NB4 (cell line): ENCODE data around the gene OR4K15.
"Not testable (repeated sequence)": the region's sequence is repeated elsewhere in the genome, so short reads cannot be mapped to it uniquely, and the experiment has no call there.

Source experiments
- DNase-seq: peaks from one replicate; pipeline ENCODE4 v3.0.0; 2010; ENCODE audit warnings: low read depth
- H3K4me3 ChIP-seq: one replicate; pipeline ENCODE4 v1.5.1; 2011; ENCODE audit warnings: mild to moderate bottlenecking, low read depth, low read length, moderate library complexity
- CTCF ChIP-seq: IDR thresholded peaks from one replicate; pipeline ENCODE4 v1.5.1; 2012; ENCODE audit warnings: low read depth, low read length
- MAX ChIP-seq: IDR thresholded peaks from 2 replicates; pipeline ENCODE4 v1.6.1; 2011; ENCODE audit warnings: low read depth, low read length
- MYC ChIP-seq: IDR thresholded peaks from 2 replicates; pipeline ENCODE4 v1.6.1; 2011; ENCODE audit warnings: low read depth, low read length
- POLR2A ChIP-seq: IDR thresholded peaks from 2 replicates; pipeline ENCODE4 v1.6.1; 2011; ENCODE audit warnings: mild to moderate bottlenecking; ENCODE audit not compliant: insufficient read length; ENCODE audit errors: extremely low read depth

Gene OR4K15, protein sequence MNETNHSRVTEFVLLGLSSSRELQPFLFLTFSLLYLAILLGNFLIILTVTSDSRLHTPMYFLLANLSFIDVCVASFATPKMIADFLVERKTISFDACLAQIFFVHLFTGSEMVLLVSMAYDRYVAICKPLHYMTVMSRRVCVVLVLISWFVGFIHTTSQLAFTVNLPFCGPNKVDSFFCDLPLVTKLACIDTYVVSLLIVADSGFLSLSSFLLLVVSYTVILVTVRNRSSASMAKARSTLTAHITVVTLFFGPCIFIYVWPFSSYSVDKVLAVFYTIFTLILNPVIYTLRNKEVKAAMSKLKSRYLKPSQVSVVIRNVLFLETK

DNA sequence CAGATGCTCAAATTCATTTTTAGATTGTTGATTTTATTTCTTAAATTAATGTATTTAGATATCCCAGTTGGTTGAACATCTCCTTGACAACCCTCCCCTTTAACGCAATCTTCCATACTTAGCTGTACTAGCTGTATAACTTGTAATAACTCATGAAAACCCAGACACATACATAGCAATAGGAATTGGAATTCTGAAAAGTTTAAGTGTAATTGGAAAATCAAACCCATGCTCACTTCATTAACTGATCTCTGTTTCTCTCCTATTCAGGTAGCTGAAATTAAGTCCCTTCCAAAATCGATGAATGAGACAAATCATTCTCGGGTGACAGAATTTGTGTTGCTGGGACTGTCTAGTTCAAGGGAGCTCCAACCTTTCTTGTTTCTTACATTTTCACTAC, at the start of gene OR4K15:
Gene OR4K15, plus strand, starts transcription at position 301 of the 400 bp plus-strand sequence. Its CDS starts 0 bp downstream, at position 301.
- H3K4me3 ChIP-seq = no peak within 1 kb of the TSS
- no peak for DNase-seq
- TF ChIP-seq CTCF (no peak), POLR2A (no peak), MAX (no peak), MYC (no peak)

- DNase-seq = no peak
- no peak for TF ChIP-seq MYC
- no peak for TF ChIP-seq CTCF
- no peak for TF ChIP-seq MAX
- no peak for TF ChIP-seq POLR2A
- H3K4me3 ChIP-seq = no peak within 1 kb of the TSS
Observed at GRCh38 chr14:19930617-19931016, 44.8 kb upstream of the OR4K15 start, which contains the start of gene OR4K1. Gene OR4K1, plus strand, starts transcription at chr14:19930917. Its CDS starts 4,750 bp downstream, at chr14:19935667.

DNA sequence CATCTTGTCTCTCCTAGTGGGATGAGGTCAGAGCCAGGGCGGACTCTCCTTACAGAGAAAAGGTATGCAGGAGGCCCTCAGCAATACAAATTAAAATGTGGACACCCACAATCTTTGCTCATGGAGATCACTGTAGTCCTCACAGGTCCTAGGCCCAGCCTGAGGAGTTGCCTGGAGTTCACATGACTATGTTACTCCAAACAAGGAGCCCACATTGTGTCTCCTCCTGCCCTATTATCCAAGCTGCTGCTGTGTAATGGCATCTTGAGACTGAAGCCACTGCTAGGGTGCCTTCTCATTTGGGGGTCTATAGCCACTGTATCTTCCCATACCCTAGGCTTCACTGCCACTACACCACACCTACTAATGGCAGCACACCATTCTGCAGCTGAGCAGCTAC, 33.7 kb upstream of the OR4K15 start:
- DNase-seq = no peak
- TF ChIP-seq CTCF (no peak), POLR2A (no peak), MYC (no peak), MAX (no peak)
- H3K4me3 ChIP-seq = no peak overlapping the region

DNA sequence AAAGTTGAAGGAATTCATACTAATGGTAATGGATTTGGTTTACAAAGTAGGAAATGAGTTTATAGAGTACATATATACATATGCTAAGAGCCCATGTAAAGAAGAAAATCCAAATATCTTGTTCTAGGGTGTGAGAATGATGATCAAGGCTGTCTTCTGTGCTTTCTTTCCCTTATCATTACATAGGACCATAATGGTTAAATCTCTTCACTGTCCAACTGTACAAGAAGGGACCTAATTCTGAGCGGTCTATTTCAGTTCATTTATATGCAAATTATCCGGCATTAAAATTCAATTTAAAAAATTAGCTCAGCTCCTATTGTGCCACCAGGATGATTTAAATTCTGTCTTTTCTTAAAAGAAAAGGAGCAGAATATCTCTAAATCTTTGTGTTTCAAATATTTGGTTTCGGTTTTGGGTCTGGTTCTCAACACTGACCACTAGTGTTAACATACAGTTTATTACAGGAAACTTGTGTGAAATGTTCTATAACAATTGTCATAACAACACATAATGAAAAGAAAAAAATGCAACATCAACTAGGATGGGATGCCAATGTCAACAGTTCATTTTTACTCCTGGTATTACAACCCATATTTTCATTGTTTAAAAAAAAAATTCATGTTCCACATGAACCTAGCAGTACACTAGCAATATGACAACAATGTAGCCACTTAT, 27.8 kb upstream of the OR4K15 start:
- H3K4me3 ChIP-seq = no peak overlapping the region
- TF ChIP-seq MYC (no peak), CTCF (no peak), MAX (no peak), POLR2A (no peak)

DNA sequence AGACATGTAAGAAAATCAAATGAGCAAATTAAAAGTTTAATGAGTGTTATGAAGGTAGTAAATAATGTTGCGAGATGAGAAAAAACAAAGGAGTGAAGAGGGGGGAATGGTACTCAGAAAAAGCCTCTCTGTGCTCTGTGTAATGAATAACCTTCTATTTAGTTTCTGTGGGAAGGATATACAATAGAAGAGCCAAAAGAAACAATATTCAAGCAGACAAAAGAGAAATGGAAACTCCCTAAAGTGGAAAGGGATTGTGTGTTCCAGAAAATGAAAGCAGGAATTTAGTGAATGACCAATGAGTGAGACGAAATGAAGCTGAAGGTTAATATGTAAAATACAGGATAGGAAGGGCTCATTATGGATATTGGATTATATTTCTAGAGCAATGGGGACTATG, 26.2 kb upstream of the OR4K15 start:
- TF ChIP-seq POLR2A = no peak
- TF ChIP-seq MYC = no peak
- no peak for TF ChIP-seq CTCF
- TF ChIP-seq MAX = no peak
- DNase-seq = no peak
- no peak overlapping the region for H3K4me3 ChIP-seq

More for the DNA sequence above, 27.8 kb upstream of the OR4K15 start:
- no peak for DNase-seq

DNA sequence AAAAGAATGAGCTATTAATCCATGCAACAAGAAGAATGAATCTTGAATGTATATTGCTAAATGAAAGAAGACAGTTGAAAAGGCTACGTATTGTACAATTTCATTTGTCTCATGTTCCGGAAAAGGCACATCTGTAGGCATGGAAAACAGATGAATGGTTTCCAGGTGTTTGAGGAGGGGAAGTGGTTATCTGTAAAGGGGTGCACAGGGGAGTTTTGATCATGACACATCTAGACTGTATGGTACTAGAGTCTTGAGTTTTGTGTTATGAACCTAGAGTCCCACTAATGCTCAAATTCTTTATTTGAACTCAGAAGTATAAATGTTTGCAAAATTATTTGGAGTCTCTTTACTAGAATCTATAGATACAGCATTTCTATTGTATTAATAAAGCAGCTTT, 5.7 kb upstream of the OR4K15 start:
- DNase-seq, H3K4me3 ChIP-seq: not testable (repeated sequence)
